Measurements from ENCODE around the gene CLDN8. TPM values are rescaled to one million over a fixed set of nuclear protein-coding genes. Genes with fewer than 3 reads are reported as not detected.

CLDN8 gene
- not detected in 2 replicates for total RNA-seq

DNA sequence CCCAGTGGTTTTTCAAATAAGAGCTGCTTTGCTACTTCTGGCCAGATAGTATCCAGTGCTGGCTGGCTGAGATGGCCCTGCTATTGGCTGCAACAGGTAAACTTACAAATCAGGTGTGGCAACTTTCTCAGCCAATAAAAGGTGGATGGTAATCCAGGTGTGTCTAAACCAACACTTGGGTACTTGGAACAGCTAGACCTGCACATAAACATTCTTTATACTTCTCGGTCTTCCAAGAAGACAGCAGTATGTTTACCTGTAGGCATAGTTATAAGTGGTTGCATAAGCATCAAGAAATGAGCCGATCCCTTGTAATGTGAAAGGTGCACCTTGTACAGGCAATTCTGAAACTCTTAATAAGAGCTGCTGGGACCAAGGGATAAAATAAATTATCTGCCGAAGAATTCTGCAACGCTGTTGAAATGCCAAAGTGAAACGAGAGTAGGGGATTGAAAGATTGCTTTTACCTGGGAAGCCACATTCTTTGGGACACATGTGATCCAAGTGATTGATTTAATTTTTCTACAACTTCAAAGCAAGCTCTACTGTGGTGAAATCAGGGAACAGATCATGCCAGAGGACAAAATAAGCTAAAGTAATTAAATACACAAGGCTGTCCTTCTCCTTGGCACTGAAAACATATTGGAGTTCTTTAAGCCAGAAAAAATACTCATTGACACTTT is at the start of gene CLDN8:
Gene CLDN8, minus strand, starts transcription at position 57 of the 683 bp plus-strand sequence. CDS start 172 bp downstream, outside the sequence.

DNA sequence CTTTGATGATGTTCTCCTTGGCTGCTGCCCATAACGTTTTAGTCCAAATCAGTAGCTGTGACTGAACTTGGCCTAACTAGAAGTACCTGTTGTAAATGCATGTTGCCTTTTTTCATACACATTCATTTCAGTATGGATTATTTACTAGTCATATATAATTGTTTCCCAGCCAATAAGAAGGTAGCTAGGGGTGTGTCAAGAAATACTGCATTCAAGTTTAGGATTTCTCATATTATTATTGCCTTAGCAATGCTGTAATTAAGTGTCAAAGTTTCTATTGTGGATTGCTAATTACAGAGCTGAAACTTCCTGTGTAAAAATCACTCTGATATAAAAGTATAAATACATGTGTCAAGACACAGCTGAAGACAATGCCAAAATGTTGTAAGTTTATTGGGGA is 49.2 kb downstream of the CLDN8 start, which contains the start of gene CLDN17:
Gene CLDN17, minus strand, starts transcription at position 101 of the 400 bp plus-strand sequence. CDS start 188 bp downstream, outside the sequence.

Other genes with a start within 250 kb of the CLDN8 start
- not detected in 2 replicates for gene CLDN17, start 49.3 kb downstream of the CLDN8 start, total RNA-seq
- gene KRTAP24-1, start 66.9 kb upstream of the CLDN8 start, total RNA-seq: not detected in 2 replicates
- gene KRTAP25-1, start 73.4 kb upstream of the CLDN8 start, total RNA-seq: not detected in 2 replicates
- gene KRTAP26-1, start 104.2 kb upstream of the CLDN8 start, total RNA-seq: not detected in 2 replicates
- not detected in 2 replicates for gene KRTAP27-1, start 121.6 kb upstream of the CLDN8 start, total RNA-seq
- gene KRTAP23-1, start 132.5 kb upstream of the CLDN8 start, total RNA-seq: not detected in 2 replicates
- gene KRTAP13-2, start 156.2 kb upstream of the CLDN8 start, total RNA-seq: not detected in 2 replicates
- not detected in 2 replicates for gene KRTAP13-1, start 179.9 kb upstream of the CLDN8 start, total RNA-seq
- gene KRTAP13-3, start 209.8 kb upstream of the CLDN8 start, total RNA-seq: not detected in 2 replicates
- not detected in 2 replicates for gene KRTAP13-4, start 214.1 kb upstream of the CLDN8 start, total RNA-seq
- gene KRTAP15-1, start 224.2 kb upstream of the CLDN8 start, total RNA-seq: not detected in 2 replicates